GM18858 (cell line): ENCODE measurements around the gene C1QTNF8.

Experiments used
- ATAC-seq: cut with Tn5 transposase; IDR thresholded peaks from one replicate; pipeline ENCODE4 v1.9.1; 2021; ENCODE audit not compliant: unreplicated experiment

Gene C1QTNF8

GRCh38 chr16:1079786-1080525 lies 16.1 kb downstream of the C1QTNF8 start:
- no peak for ATAC-seq

- ATAC-seq: no peak
Observed at GRCh38 chr16:1079341-1079740, 16.7 kb downstream of the C1QTNF8 start.

GRCh38 chr16:1078579-1079021 lies 17.4 kb downstream of the C1QTNF8 start:
- ATAC-seq: no peak

- no peak for ATAC-seq
Observed at GRCh38 chr16:1077877-1078578, 18.0 kb downstream of the C1QTNF8 start.

- ATAC-seq: no peak
Observed at GRCh38 chr16:1076801-1077576, 19.1 kb downstream of the C1QTNF8 start.

- ATAC-seq: no peak
Observed at GRCh38 chr16:1075546-1075945, 20.5 kb downstream of the C1QTNF8 start.

- ATAC-seq: no peak
Observed at GRCh38 chr16:1074379-1074649, 21.7 kb downstream of the C1QTNF8 start.

GRCh38 chr16:1073566-1074378 lies 22.3 kb downstream of the C1QTNF8 start:
- no peak for ATAC-seq

- ATAC-seq: no peak
Observed at GRCh38 chr16:1073262-1073558, 22.8 kb downstream of the C1QTNF8 start.

- no peak for ATAC-seq
Observed at GRCh38 chr16:1072526-1073261, 23.4 kb downstream of the C1QTNF8 start, which contains the start of gene SSTR5. Gene SSTR5 (plus strand): TSS chr16:1072747. CDS start chr16:1078869, 6,122 bp downstream.

- no peak for ATAC-seq
Observed at GRCh38 chr16:1071561-1072225, 24.4 kb downstream of the C1QTNF8 start.

GRCh38 chr16:1070864-1071408 lies 25.1 kb downstream of the C1QTNF8 start:
- no peak for ATAC-seq

GRCh38 chr16:1070084-1070863 lies 25.8 kb downstream of the C1QTNF8 start:
- no peak for ATAC-seq

- no peak for ATAC-seq
Observed at GRCh38 chr16:1069154-1069553, 26.9 kb downstream of the C1QTNF8 start.

- no peak for ATAC-seq
Observed at GRCh38 chr16:1068451-1068850, 27.6 kb downstream of the C1QTNF8 start.

- no peak for ATAC-seq
Observed at GRCh38 chr16:1067629-1068028, 28.4 kb downstream of the C1QTNF8 start.

- no peak for ATAC-seq
Observed at GRCh38 chr16:1066584-1067172, 29.4 kb downstream of the C1QTNF8 start.

- no peak for ATAC-seq
Observed at GRCh38 chr16:1065469-1066128, 30.4 kb downstream of the C1QTNF8 start.
